ENCODE results near the gene EPHA4.
A peak's percentile ranks its signal among the peaks of the same experiment; 100 is the strongest.

The EPHA4 gene

GRCh38 chr2:221572219-221572820, at the start of gene EPHA4:
TSS of gene EPHA4 (minus strand) at chr2:221572304. CDS start at chr2:221572248, 56 bp downstream.
- peak; percentile 63 to 67 for DNase-seq (ENCODE audit: low read depth in 2 of 2)

GRCh38 chr2:221618007-221618406, 45.9 kb upstream of the EPHA4 start:
- DNase-seq (ENCODE audit: low read depth in 2 of 2), result no peak

- DNase-seq (ENCODE audit: low read depth in 2 of 2), result no peak
Measured at GRCh38 chr2:221616561-221616960, 44.5 kb upstream of the EPHA4 start.

- DNase-seq (ENCODE audit: low read depth in 2 of 2), result no peak
Measured at GRCh38 chr2:221614274-221614673, 42.2 kb upstream of the EPHA4 start.

- DNase-seq (ENCODE audit: low read depth in 2 of 2), result no peak
Measured at GRCh38 chr2:221612800-221613199, 40.7 kb upstream of the EPHA4 start.

- DNase-seq (ENCODE audit: low read depth in 2 of 2), result no peak
Measured at GRCh38 chr2:221612161-221612560, 40.1 kb upstream of the EPHA4 start.

GRCh38 chr2:221610675-221611074, 38.6 kb upstream of the EPHA4 start:
- DNase-seq (ENCODE audit: low read depth in 2 of 2), result no peak

GRCh38 chr2:221610255-221610654, 38.2 kb upstream of the EPHA4 start:
- no peak for DNase-seq (ENCODE audit: low read depth in 2 of 2)

- DNase-seq (ENCODE audit: low read depth in 2 of 2), result no peak
Measured at GRCh38 chr2:221608442-221608841, 36.3 kb upstream of the EPHA4 start.

- no peak for DNase-seq (ENCODE audit: low read depth in 2 of 2)
Measured at GRCh38 chr2:221606424-221606823, 34.3 kb upstream of the EPHA4 start.

- no peak for DNase-seq (ENCODE audit: low read depth in 2 of 2)
Measured at GRCh38 chr2:221605751-221606240, 33.7 kb upstream of the EPHA4 start.

GRCh38 chr2:221602938-221603337, 30.8 kb upstream of the EPHA4 start:
- DNase-seq (ENCODE audit: low read depth in 2 of 2), result no peak

GRCh38 chr2:221601376-221601775, 29.3 kb upstream of the EPHA4 start:
- DNase-seq (ENCODE audit: low read depth in 2 of 2), result no peak

- DNase-seq (ENCODE audit: low read depth in 2 of 2), result no peak
Measured at GRCh38 chr2:221600388-221600787, 28.3 kb upstream of the EPHA4 start.

- no peak for DNase-seq (ENCODE audit: low read depth in 2 of 2)
Measured at GRCh38 chr2:221596192-221596591, 24.1 kb upstream of the EPHA4 start.

GRCh38 chr2:221590861-221591365, 18.8 kb upstream of the EPHA4 start:
- DNase-seq (ENCODE audit: low read depth in 2 of 2), result no peak

- no peak for DNase-seq (ENCODE audit: low read depth in 2 of 2)
Measured at GRCh38 chr2:221589696-221590095, 17.6 kb upstream of the EPHA4 start.

- no peak for DNase-seq (ENCODE audit: low read depth in 2 of 2)
Measured at GRCh38 chr2:221588306-221588985, 16.3 kb upstream of the EPHA4 start.

GRCh38 chr2:221581986-221582385, 9.9 kb upstream of the EPHA4 start:
- no peak for DNase-seq (ENCODE audit: low read depth in 2 of 2)

GRCh38 chr2:221574231-221574570, 2.1 kb upstream of the EPHA4 start:
- DNase-seq (ENCODE audit: low read depth in 2 of 2), result no peak

GRCh38 chr2:221573430-221574230, 1.5 kb upstream of the EPHA4 start:
- peak; percentile 47 to 59 for DNase-seq (ENCODE audit: low read depth in 2 of 2)

GRCh38 chr2:221572821-221573429, 821 bp upstream of the EPHA4 start:
- no peak for DNase-seq (ENCODE audit: low read depth in 2 of 2)
